IMR-90 (cell line): ENCODE results near the gene CPEB3. TPM values are rescaled to one million over a fixed set of nuclear protein-coding genes. Genes with fewer than 3 reads are reported as not detected.

ENCODE experiments used
- ATAC-seq: fragments of 200-7000 bp; cut with Tn5 transposase; 2 replicates; pipeline ENCODE4 v1.9.1; 2020; ENCODE audit warnings: low read depth, mild to moderate bottlenecking, moderate library complexity
- BruUV-seq: library from RNA; stranded (reverse); fragments of 400-500 nt; replicated peaks from 2 replicates; lab custom pipeline; 2021; lab: Mats Ljungman, UMichigan
- CTCF ChIA-PET: fragments of 300-600 bp; formaldehyde crosslinking; extraction: SDS; loops from one replicate; lab custom pipeline; 2021; ENCODE audit warnings: antibody characterized with exemption; lab: Yijun Ruan, JAX
- POLR2A ChIA-PET: fragments of 300-600 bp; sonication (Branson Sonifier 250); formaldehyde crosslinking; loops from one replicate; lab custom pipeline; 2022; ENCODE audit warnings: antibody characterized with exemption; ENCODE audit not compliant: unreplicated experiment; lab: Charles Lee
- DNase-seq: peaks from one replicate; pipeline ENCODE4 v3.0.0; 2013
- H2AFZ ChIP-seq: replicated peaks from 2 replicates; pipeline ENCODE3; 2013; ENCODE audit warnings: low read length, mild to moderate bottlenecking; ENCODE audit not compliant: poor library complexity
- H2AK5ac ChIP-seq: 2 replicates; pipeline ENCODE4 v1.6.1; 2013; ENCODE audit warnings: low read depth, low read length, inconsistent platforms
- H2AK9ac ChIP-seq: replicated peaks from 2 replicates; pipeline ENCODE3; 2013; ENCODE audit warnings: mild to moderate bottlenecking, low read depth, low read length, moderate library complexity; ENCODE audit not compliant: poor library complexity
- H2BK120ac ChIP-seq: 2 replicates; pipeline ENCODE4 v1.6.1; 2013; ENCODE audit warnings: low read depth, low read length, inconsistent platforms
- H2BK15ac ChIP-seq: 3 replicates; pipeline ENCODE4 v1.6.1; 2013; ENCODE audit warnings: low read depth, low read length, inconsistent platforms
- H2BK20ac ChIP-seq: 2 replicates; pipeline ENCODE4 v1.6.1; 2013; ENCODE audit warnings: low read depth, mild to moderate bottlenecking, inconsistent platforms, low read length, moderate library complexity
- H2BK5ac ChIP-seq: 2 replicates; pipeline ENCODE4 v1.6.1; 2013; ENCODE audit warnings: mild to moderate bottlenecking, low read depth, low read length, inconsistent platforms; ENCODE audit not compliant: poor library complexity, severe bottlenecking
- H3K14ac ChIP-seq: replicated peaks from 2 replicates; pipeline ENCODE4 v1.6.1; 2013; ENCODE audit warnings: low read depth, low read length, inconsistent platforms
- H3K18ac ChIP-seq: 2 replicates; pipeline ENCODE4 v1.6.1; 2013; ENCODE audit warnings: low read depth, low read length, control low read depth
- H3K23ac ChIP-seq: 2 replicates; pipeline ENCODE4 v1.6.1; 2013; ENCODE audit warnings: low read depth, low read length, inconsistent platforms
- H3K27ac ChIP-seq: 2 replicates; pipeline ENCODE4 v1.5.1; 2013; ENCODE audit warnings: mild to moderate bottlenecking, control low read depth, low read length; ENCODE audit not compliant: insufficient read depth
- H3K27me3 ChIP-seq: 2 replicates; pipeline ENCODE4 v1.6.1; 2013; ENCODE audit warnings: low read length; ENCODE audit not compliant: control insufficient read depth, insufficient read depth
- H3K36me3 ChIP-seq: 2 replicates; pipeline ENCODE4 v1.6.1; 2013; ENCODE audit warnings: low read length, mixed read lengths; ENCODE audit not compliant: control insufficient read depth, insufficient read depth
- H3K4ac ChIP-seq: 2 replicates; pipeline ENCODE4 v1.6.1; 2013; ENCODE audit warnings: low read depth, low read length, inconsistent platforms
- H3K4me1 ChIP-seq: 2 replicates; pipeline ENCODE4 v1.6.1; 2013; ENCODE audit warnings: low read length, mixed read lengths; ENCODE audit not compliant: control insufficient read depth, insufficient read depth
- H3K4me2 ChIP-seq: 2 replicates; pipeline ENCODE4 v1.6.1; 2013; ENCODE audit warnings: low read depth, mild to moderate bottlenecking, control low read depth, low read length, moderate library complexity
- H3K4me3 ChIP-seq: 2 replicates; pipeline ENCODE4 v1.5.1; 2013; ENCODE audit warnings: low read depth, mild to moderate bottlenecking, control low read depth, low read length, moderate library complexity; ENCODE audit not compliant: insufficient read depth
- H3K56ac ChIP-seq: 2 replicates; pipeline ENCODE4 v1.6.1; 2013; ENCODE audit warnings: low read length, inconsistent platforms; ENCODE audit not compliant: insufficient read depth; ENCODE audit errors: extremely low read depth
- H3K79me1 ChIP-seq, 2 experiments: 2 replicates each; pipeline ENCODE4 v1.6.1; 2013; ENCODE audit warnings: low read length in 2 of 2, inconsistent platforms in 1 of 2, low read depth in 1 of 2
- H3K9ac ChIP-seq: 2 replicates; pipeline ENCODE4 v1.6.1; 2013; ENCODE audit warnings: low read depth, low read length, control low read depth
- H3K9me1 ChIP-seq: 2 replicates; pipeline ENCODE4 v1.6.1; 2013; ENCODE audit warnings: low read length, inconsistent platforms; ENCODE audit not compliant: insufficient read depth
- H3K9me3 ChIP-seq: 2 replicates; pipeline ENCODE4 v1.6.1; 2013; ENCODE audit warnings: low read length; ENCODE audit not compliant: control insufficient read depth, insufficient read depth
- H4K20me1 ChIP-seq: 2 replicates; pipeline ENCODE4 v1.6.1; 2013; ENCODE audit warnings: low read length, inconsistent platforms; ENCODE audit not compliant: insufficient read depth
- H4K5ac ChIP-seq: 2 replicates; pipeline ENCODE4 v1.6.1; 2013; ENCODE audit warnings: mild to moderate bottlenecking, low read depth, low read length, control low read depth
- H4K8ac ChIP-seq, 2 experiments: 2 replicates each; pipeline ENCODE4 v1.6.1; 2013; ENCODE audit warnings: low read depth in 2 of 2, low read length in 2 of 2, control low read depth in 1 of 2, inconsistent platforms in 1 of 2
- H4K91ac ChIP-seq: 2 replicates; pipeline ENCODE4 v1.6.1; 2013; ENCODE audit warnings: low read depth, low read length, inconsistent platforms; ENCODE audit not compliant: insufficient read depth
- BHLHE40 ChIP-seq: fragments of 150-350 bp; IDR thresholded peaks from 2 replicates; pipeline ENCODE4 v1.6.1; 2016; ENCODE audit warnings: mild to moderate bottlenecking, low read depth, low read length
- CEBPB ChIP-seq: IDR thresholded peaks from 2 replicates; pipeline ENCODE4 v1.6.1; 2012; ENCODE audit warnings: low read depth, low read length, improper control_type of control experiment
- CHD1 ChIP-seq: IDR thresholded peaks from 2 replicates; pipeline ENCODE4 v1.6.1; 2012; ENCODE audit warnings: low read depth, low read length, improper control_type of control experiment
- FOS ChIP-seq: fragments of 150-350 bp; IDR thresholded peaks from 2 replicates; pipeline ENCODE4 v1.6.1; 2016; ENCODE audit warnings: low read depth, low read length
- MAFK ChIP-seq: IDR thresholded peaks from 2 replicates; pipeline ENCODE4 v1.6.1; 2012; ENCODE audit warnings: low read depth, low read length, improper control_type of control experiment
- MAZ ChIP-seq: IDR thresholded peaks from 2 replicates; pipeline ENCODE4 v1.6.1; 2012; ENCODE audit warnings: low read depth, mild to moderate bottlenecking, low read length, improper control_type of control experiment, moderate library complexity, borderline replicate concordance
- MXI1 ChIP-seq: IDR thresholded peaks from 2 replicates; pipeline ENCODE4 v1.6.1; 2012; ENCODE audit warnings: low read depth, mild to moderate bottlenecking, low read length, moderate library complexity, borderline replicate concordance
- NFE2L2 ChIP-seq: fragments of 150-350 bp; IDR thresholded peaks from 2 replicates; pipeline ENCODE4 v1.6.1; 2016; ENCODE audit warnings: low read depth, mild to moderate bottlenecking, low read length
- POLR2A ChIP-seq: IDR thresholded peaks from 2 replicates; pipeline ENCODE4 v1.6.1; 2012; ENCODE audit warnings: mild to moderate bottlenecking, low read depth, low read length
- RAD21 ChIP-seq: IDR thresholded peaks from 2 replicates; pipeline ENCODE4 v1.6.1; 2012; ENCODE audit warnings: low read length, improper control_type of control experiment
- RCOR1 ChIP-seq: IDR thresholded peaks from 2 replicates; pipeline ENCODE4 v1.6.1; 2012; ENCODE audit warnings: mild to moderate bottlenecking, low read length, improper control_type of control experiment; ENCODE audit not compliant: insufficient replicate concordance
- RFX5 ChIP-seq: IDR thresholded peaks from 2 replicates; pipeline ENCODE4 v1.8.0; 2012; ENCODE audit warnings: low read depth, mild to moderate bottlenecking, low read length, moderate library complexity
- SMC3 ChIP-seq: fragments of 150-350 bp; IDR thresholded peaks from 2 replicates; pipeline ENCODE4 v1.6.1; 2016; ENCODE audit warnings: low read depth, mild to moderate bottlenecking, antibody characterized with exemption, low read length, moderate library complexity
- WGBS, 2 experiments: methylation state at CpG; one replicate each; pipeline versions ENCODE4 v1.1.5 to v1.1.7; 2013; ENCODE audit warnings: missing lambda C conversion rate in 2 of 2; ENCODE audit not compliant: insufficient read length in 1 of 2; ENCODE audit errors: extremely low coverage in 2 of 2; 5-methylcytosine and 5-hydroxymethylcytosine counted together
- dilution Hi-C: fragments of 300-500 bp; cut with HindIII; formaldehyde crosslinking; loops from one replicate; pipeline ENCODE4 v1.14.3; 2018; ENCODE audit warnings: low sequenced_read_pairs; ENCODE audit not compliant: unreplicated experiment
- in situ Hi-C: fragments of 300-500 bp; cut with MboI; formaldehyde crosslinking; loops from 3 replicates; pipeline ENCODE4 v1.14.3; 2019; ENCODE audit warnings: low sequenced_read_pairs, inconsistent platforms, mixed read lengths
- intact Hi-C: fragments of 100-400 bp; cut with micrococcal nuclease; formaldehyde crosslinking; loops from 2 replicates; pipeline ENCODE4 v1.10.0; 2022
- polyA plus RNA-seq, 3 experiments: library from polyadenylated mRNA; depleted of rRNA; stranded (reverse); fragments of >200 nt; gene quantifications; 2 replicates each; pipeline ENCODE4 v1.2.3, GENCODE V29; 2012; ENCODE audit warnings: low replicate concordance in 1 of 3
- total RNA-seq: library from RNA; depleted of rRNA; stranded (reverse); fragments of >200 nt; gene quantifications from 2 replicates; pipeline ENCODE4 v1.2.3, GENCODE V29; 2012
- TF ChIP-seq, protein P1 (sequence below): fragments of 150-350 bp; IDR thresholded peaks from 2 replicates; pipeline ENCODE4 v1.6.1; 2017; ENCODE audit warnings: mild to moderate bottlenecking, antibody characterized with exemption, low read length, low read depth
- TF ChIP-seq, protein P2 (sequence below): conservative IDR thresholded peaks from 2 replicates; pipeline ENCODE4 v1.5.1; 2012; ENCODE audit warnings: mild to moderate bottlenecking, low read depth, low read length, improper control_type of control experiment
- TF ChIP-seq, protein P3 (sequence below): fragments of 150-350 bp; IDR thresholded peaks from 2 replicates; pipeline ENCODE4 v1.6.1; 2016; ENCODE audit warnings: low read depth, mild to moderate bottlenecking, low read length, moderate library complexity, borderline replicate concordance

Gene CPEB3
- total and polyA plus RNA-seq, 2 of the 4 experiments (the other 2 are of a cell fraction), result 0.18 to 0.36 TPM

DNA sequence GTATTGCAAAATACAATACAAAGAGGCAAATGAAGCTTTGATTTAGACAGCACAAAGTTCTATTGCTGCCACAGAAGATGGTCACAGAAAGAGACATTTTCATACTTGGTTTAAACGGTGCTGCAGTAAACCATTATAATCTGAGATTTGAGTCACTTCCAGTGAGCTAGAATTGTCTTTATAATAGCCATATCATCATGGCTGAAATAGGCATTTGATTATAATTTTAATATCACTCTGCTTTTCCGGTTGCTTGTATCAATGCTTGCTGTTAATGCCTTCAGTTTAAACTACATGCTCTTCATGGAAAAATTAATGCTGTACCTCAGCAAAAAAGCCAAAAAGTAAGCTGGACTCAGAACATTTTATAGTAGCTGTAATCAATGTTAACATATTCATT lies 48.5 kb downstream of the CPEB3 start:
- Histone ChIP-seq H3K4me3 (no peak overlapping the region), H2AK5ac (no peak overlapping the region), H3K4me2 (no peak overlapping the region), H3K27me3 (no peaks in the 10 kb centered on the region), H3K27ac (no peak overlapping the region), H3K9me1 (no peaks in the 10 kb centered on the region), H2BK120ac (no peak overlapping the region), H3K4ac (no peak overlapping the region), H3K23ac (no peak overlapping the region), H3K9ac (no peak overlapping the region), H3K56ac (no peak overlapping the region), H4K20me1 (no peaks in the 10 kb centered on the region), H3K14ac (no peak overlapping the region), H2AK9ac (no peak overlapping the region), H3K18ac (no peak overlapping the region), H4K91ac (no peak overlapping the region), H2BK15ac (no peak overlapping the region), H2BK5ac (no peak overlapping the region), H3K36me3 (no peaks in the 10 kb centered on the region), H2AFZ (no peak overlapping the region), H3K9me3 (no peaks in the 10 kb centered on the region), H4K8ac (no peak overlapping the region), H3K4me1 (peaks cover 2% of the 10 kb centered on the region; the same call in 1 of the 2 replicates), H4K5ac (no peak overlapping the region), H3K79me1 (no peaks in the 10 kb centered on the region), H2BK20ac (no peak overlapping the region)
- BruUV-seq, result no TSS peak
- in situ Hi-C loops, result no loop called here
- CTCF ChIA-PET, result no interaction called here
- dilution Hi-C loops, result no loop called here
- WGBS, 2 experiments, result no CpG with 5 or more reads among the region's 2 CpGs
- no peak for TF ChIP-seq CEBPB
- no peak for TF ChIP-seq RAD21
- TF ChIP-seq FOS, result no peak
- no peak for TF ChIP-seq MXI1
- no peak for TF ChIP-seq NFE2L2
- TF ChIP-seq RFX5, result no peak
- TF ChIP-seq, protein P1, sequence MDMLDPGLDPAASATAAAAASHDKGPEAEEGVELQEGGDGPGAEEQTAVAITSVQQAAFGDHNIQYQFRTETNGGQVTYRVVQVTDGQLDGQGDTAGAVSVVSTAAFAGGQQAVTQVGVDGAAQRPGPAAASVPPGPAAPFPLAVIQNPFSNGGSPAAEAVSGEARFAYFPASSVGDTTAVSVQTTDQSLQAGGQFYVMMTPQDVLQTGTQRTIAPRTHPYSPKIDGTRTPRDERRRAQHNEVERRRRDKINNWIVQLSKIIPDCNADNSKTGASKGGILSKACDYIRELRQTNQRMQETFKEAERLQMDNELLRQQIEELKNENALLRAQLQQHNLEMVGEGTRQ, result no peak
- no peak for TF ChIP-seq MAFK
- TF ChIP-seq SMC3, result no peak
- TF ChIP-seq BHLHE40, result no peak
- TF ChIP-seq, protein P2, sequence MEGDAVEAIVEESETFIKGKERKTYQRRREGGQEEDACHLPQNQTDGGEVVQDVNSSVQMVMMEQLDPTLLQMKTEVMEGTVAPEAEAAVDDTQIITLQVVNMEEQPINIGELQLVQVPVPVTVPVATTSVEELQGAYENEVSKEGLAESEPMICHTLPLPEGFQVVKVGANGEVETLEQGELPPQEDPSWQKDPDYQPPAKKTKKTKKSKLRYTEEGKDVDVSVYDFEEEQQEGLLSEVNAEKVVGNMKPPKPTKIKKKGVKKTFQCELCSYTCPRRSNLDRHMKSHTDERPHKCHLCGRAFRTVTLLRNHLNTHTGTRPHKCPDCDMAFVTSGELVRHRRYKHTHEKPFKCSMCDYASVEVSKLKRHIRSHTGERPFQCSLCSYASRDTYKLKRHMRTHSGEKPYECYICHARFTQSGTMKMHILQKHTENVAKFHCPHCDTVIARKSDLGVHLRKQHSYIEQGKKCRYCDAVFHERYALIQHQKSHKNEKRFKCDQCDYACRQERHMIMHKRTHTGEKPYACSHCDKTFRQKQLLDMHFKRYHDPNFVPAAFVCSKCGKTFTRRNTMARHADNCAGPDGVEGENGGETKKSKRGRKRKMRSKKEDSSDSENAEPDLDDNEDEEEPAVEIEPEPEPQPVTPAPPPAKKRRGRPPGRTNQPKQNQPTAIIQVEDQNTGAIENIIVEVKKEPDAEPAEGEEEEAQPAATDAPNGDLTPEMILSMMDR, result no peak
- no peak for TF ChIP-seq POLR2A
- TF ChIP-seq RCOR1, result no peak
- TF ChIP-seq MAZ, result no peak
- TF ChIP-seq CHD1, result no peak
- TF ChIP-seq, protein P3, sequence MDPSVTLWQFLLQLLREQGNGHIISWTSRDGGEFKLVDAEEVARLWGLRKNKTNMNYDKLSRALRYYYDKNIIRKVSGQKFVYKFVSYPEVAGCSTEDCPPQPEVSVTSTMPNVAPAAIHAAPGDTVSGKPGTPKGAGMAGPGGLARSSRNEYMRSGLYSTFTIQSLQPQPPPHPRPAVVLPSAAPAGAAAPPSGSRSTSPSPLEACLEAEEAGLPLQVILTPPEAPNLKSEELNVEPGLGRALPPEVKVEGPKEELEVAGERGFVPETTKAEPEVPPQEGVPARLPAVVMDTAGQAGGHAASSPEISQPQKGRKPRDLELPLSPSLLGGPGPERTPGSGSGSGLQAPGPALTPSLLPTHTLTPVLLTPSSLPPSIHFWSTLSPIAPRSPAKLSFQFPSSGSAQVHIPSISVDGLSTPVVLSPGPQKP, result no peak
- DNase-seq, result no peak
- POLR2A ChIA-PET, result no interaction called here
- ATAC-seq, result no peak
- intact Hi-C loops, result loop anchor here (5.0 kb wide), 1 partner anchor 155 kb away; no protein-coding TSS in a partner anchor
